ENCODE data around the gene KCND3.

Gene KCND3

DNA sequence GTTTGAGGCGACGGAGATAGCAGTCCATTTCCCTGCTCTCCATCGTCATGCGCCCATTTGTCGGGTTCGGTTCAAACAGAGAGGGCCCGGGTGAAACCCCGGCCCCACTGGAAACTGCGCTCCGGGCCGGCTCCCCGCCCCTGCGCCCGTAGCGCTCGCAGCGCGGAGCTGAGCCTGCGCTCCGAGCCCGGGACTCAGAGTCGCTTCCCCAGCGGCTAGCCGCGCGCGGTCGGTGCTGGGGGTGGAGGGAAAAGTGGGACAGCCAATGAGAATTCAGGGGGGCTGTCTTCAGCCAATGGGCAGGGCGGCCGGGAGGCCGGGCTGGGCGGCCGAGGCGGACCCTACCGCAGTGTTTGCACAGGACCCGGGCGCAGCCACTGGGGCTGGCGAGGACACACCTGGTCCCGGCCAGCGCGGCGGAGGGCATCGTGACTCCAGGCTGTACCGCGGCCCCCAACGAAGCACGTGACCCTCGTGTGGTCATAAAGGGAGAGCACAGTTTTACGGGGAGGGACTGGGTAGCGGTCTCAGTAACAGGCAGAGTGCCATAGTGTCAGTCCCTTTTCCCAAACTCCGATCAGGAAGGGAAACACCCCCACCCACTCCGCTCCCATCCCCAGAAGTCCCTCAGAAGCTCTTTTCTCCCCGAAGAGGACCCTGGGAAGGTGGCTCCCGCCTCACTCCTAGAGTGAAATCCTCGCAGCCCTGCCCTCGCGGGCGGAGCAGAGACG lies 250.1 kb downstream of the KCND3 start, which contains the start of gene INKA2 (continued):
- TF ChIP-seq KLF17 (tag by site-specific recombination; IDR thresholded peaks at IDR 0.05) (peak; percentile 48), ZNF558 (tag by site-specific recombination; IDR thresholded peaks at IDR 0.05) (no peak), ZNF112 (tag by site-specific recombination; IDR thresholded peaks at IDR 0.05) (no peak), ZNF324 (tag by site-specific recombination; IDR thresholded peaks at IDR 0.05) (0 out of 2 replicates have a peak, but pooled peaks have one; percentile 20), ZNF354C (tag by site-specific recombination; IDR thresholded peaks at IDR 0.05; ENCODE audit: borderline replicate concordance, low read depth) (no peak), BCL11B (tag by site-specific recombination; IDR thresholded peaks at IDR 0.05; ENCODE audit: low read depth) (no peak; the same call in 1 of the 2 replicates), ZNF600 (tag by site-specific recombination; IDR thresholded peaks at IDR 0.05) (peak; percentile 75), ZBTB17 (tag by site-specific recombination; IDR thresholded peaks at IDR 0.05) (peak; percentile 77), SCRT2 (tag by site-specific recombination; IDR thresholded peaks at IDR 0.05) (peak; percentile 25; the same call in 1 of the 2 replicates), ZNF624 (tag by site-specific recombination; IDR thresholded peaks at IDR 0.05) (no peak), ZBTB11 (tag by site-specific recombination; conservative IDR thresholded peaks at IDR 0.05; ENCODE audit: low read depth) (0 out of 2 replicates have a peak, but pooled peaks have one; percentile 10), GLIS1 (tag by site-specific recombination; IDR thresholded peaks at IDR 0.05) (peak; percentile 64), ZNF155 (tag by site-specific recombination; IDR thresholded peaks at IDR 0.05) (no peak), KLF8 (tag by site-specific recombination; IDR thresholded peaks at IDR 0.05) (peak; percentile 69; the same call in 1 of the 2 replicates), ZNF692 (tag by site-specific recombination; IDR thresholded peaks at IDR 0.05) (0 out of 2 replicates have a peak, but pooled peaks have one; percentile 50), ZBTB21 (tag by site-specific recombination; IDR thresholded peaks at IDR 0.05) (0 out of 2 replicates have a peak, but pooled peaks have one; percentile 24), KLF10 (tag by site-specific recombination; IDR thresholded peaks at IDR 0.05) (peak; percentile 55), ZNF785 (tag by site-specific recombination; IDR thresholded peaks at IDR 0.05) (peak; percentile 45; the same call in 1 of the 2 replicates), ZNF501 (tag by site-specific recombination; IDR thresholded peaks at IDR 0.05) (peak; percentile 60; the same call in 1 of the 2 replicates), ZNF280D (tag by site-specific recombination; IDR thresholded peaks at IDR 0.05) (no peak), ZNF707 (tag by site-specific recombination; IDR thresholded peaks at IDR 0.05) (no peak), ZNF530 (tag by site-specific recombination; IDR thresholded peaks at IDR 0.05; ENCODE audit: low read depth) (no peak), ZNF341 (tag by site-specific recombination; IDR thresholded peaks at IDR 0.05; ENCODE audit: low read depth) (peak; percentile 80)
- TF ChIP-seq, protein P1, sequence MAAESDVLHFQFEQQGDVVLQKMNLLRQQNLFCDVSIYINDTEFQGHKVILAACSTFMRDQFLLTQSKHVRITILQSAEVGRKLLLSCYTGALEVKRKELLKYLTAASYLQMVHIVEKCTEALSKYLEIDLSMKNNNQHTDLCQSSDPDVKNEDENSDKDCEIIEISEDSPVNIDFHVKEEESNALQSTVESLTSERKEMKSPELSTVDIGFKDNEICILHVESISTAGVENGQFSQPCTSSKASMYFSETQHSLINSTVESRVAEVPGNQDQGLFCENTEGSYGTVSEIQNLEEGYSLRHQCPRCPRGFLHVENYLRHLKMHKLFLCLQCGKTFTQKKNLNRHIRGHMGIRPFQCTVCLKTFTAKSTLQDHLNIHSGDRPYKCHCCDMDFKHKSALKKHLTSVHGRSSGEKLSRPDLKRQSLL (tag by site-specific recombination; IDR thresholded peaks at IDR 0.05), result 0 out of 2 replicates have a peak, but pooled peaks have one; percentile 42
- TF ChIP-seq, protein P2, sequence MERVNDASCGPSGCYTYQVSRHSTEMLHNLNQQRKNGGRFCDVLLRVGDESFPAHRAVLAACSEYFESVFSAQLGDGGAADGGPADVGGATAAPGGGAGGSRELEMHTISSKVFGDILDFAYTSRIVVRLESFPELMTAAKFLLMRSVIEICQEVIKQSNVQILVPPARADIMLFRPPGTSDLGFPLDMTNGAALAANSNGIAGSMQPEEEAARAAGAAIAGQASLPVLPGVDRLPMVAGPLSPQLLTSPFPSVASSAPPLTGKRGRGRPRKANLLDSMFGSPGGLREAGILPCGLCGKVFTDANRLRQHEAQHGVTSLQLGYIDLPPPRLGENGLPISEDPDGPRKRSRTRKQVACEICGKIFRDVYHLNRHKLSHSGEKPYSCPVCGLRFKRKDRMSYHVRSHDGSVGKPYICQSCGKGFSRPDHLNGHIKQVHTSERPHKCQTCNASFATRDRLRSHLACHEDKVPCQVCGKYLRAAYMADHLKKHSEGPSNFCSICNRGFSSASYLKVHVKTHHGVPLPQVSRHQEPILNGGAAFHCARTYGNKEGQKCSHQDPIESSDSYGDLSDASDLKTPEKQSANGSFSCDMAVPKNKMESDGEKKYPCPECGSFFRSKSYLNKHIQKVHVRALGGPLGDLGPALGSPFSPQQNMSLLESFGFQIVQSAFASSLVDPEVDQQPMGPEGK (tag by site-specific recombination; IDR thresholded peaks at IDR 0.05), result peak; percentile 94
- TF ChIP-seq, protein P3, sequence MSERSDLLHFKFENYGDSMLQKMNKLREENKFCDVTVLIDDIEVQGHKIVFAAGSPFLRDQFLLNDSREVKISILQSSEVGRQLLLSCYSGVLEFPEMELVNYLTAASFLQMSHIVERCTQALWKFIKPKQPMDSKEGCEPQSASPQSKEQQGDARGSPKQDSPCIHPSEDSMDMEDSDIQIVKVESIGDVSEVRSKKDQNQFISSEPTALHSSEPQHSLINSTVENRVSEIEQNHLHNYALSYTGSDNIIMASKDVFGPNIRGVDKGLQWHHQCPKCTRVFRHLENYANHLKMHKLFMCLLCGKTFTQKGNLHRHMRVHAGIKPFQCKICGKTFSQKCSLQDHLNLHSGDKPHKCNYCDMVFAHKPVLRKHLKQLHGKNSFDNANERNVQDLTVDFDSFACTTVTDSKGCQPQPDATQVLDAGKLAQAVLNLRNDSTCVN (tag by site-specific recombination; optimal IDR thresholded peaks at IDR 0.05), result peak; percentile 75
